ENCODE results near the gene DMAC2.

- TF ChIP-seq CTCF (IDR thresholded peaks at IDR 0.05) (no peak), POLR2A (IDR thresholded peaks at IDR 0.05) (no peak)
Observed at GRCh38 chr19:41476583-41476982, 36.9 kb upstream of the DMAC2 start.

Measured in testis (tissue), 2 donors.